Measurements from ENCODE around the gene SYT2.

DNA sequence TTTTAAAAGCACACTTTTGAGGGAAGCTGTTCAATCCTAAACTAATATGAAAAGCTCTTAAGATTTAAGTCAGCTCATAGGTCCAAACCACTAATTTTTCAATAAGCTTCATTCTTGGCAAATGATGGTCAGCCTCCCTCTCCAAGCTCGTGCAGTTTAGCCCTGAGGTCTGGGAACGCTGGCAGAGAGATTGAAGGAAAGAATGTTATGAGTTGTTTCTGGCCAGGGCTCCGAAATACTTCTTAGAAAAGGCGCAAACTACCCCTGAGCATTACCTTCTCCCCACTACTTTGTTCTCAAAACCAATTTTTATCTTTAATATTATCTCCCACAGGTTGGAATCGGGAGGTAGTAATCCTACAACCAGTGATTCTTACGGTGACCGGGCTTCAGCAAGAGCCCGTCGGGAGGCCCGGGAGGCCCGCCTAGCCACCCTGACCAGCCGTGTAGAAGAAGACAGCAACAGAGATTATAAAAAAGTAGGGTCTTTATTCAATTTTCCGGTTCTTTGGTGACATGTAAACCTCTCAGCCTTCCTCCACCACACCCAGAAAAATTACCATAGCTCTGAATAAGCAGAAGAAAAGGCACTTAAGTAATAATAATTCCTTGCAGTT lies 147.7 kb downstream of the SYT2 start:
- TF ChIP-seq CTCF (conservative IDR thresholded peaks at IDR 0.05 in 1 of 2, IDR thresholded peaks at IDR 0.05 in 1 of 2; ENCODE audit: low read depth in 1 of 2, low read length in 2 of 2) = no peak
- no peak for TF ChIP-seq EZH2 (IDR thresholded peaks at IDR 0.05; ENCODE audit: low read length, missing control alignments)
